Ovary (tissue), 3 donors: ENCODE measurements around the gene ENPP3.

Experiments used
- CTCF ChIP-seq, 3 donors: fragments of 450-650 bp in 2 of 3; fragments of 200-600 bp in 1 of 3; IDR thresholded peaks; one replicate each; pipeline versions ENCODE4 v1.5.1 to v1.8.0; 2016 to 2022; ENCODE audit warnings: antibody characterized with exemption in 3 of 3, mild to moderate bottlenecking in 1 of 3
- EP300 ChIP-seq: sonication (generic); formaldehyde crosslinking; IDR thresholded peaks from one replicate; pipeline ENCODE4 v1.6.1; 2017; ENCODE audit warnings: antibody characterized with exemption
- POLR2A ChIP-seq: fragments of 450-650 bp; IDR thresholded peaks from one replicate; pipeline ENCODE4 v1.6.1; 2017; ENCODE audit warnings: antibody characterized with exemption, mild to moderate bottlenecking, moderate library complexity
- donor health status: DM: no; HTN: no; CAD: no.

GRCh38 chr6:131717836-131718542, 80.9 kb downstream of the ENPP3 start:
- no peak for TF ChIP-seq CTCF (IDR thresholded peaks at IDR 0.05)
- no peak for TF ChIP-seq EP300
- TF ChIP-seq POLR2A = no peak
